Measurements from ENCODE around the gene ZNF155.
A peak's percentile ranks its signal among the peaks of the same experiment; 100 is the strongest.

The ZNF155 gene

GRCh38 chr19:44005973-44006372 is 22.0 kb downstream of the ZNF155 start:
- DNase-seq, result peak; percentile 95

- DNase-seq, result no peak
Observed at GRCh38 chr19:44007473-44007872, 23.5 kb downstream of the ZNF155 start.

GRCh38 chr19:44010468-44010867 is 26.5 kb downstream of the ZNF155 start:
- no peak for DNase-seq

GRCh38 chr19:44019498-44019897 is 35.5 kb downstream of the ZNF155 start:
- DNase-seq, result no peak

- DNase-seq, result no peak
Observed at GRCh38 chr19:44021221-44021620, 37.2 kb downstream of the ZNF155 start.

GRCh38 chr19:44024900-44025216 is 40.9 kb downstream of the ZNF155 start:
- DNase-seq, result no peak

- peak; percentile 97 for DNase-seq
Observed at GRCh38 chr19:44025217-44025936, 41.4 kb downstream of the ZNF155 start, which contains the start of gene ZNF222. ZNF222 (plus strand) TSS chr19:44025379; CDS start chr19:44025437, 58 bp downstream.

- no peak for DNase-seq
Observed at GRCh38 chr19:44026622-44027021, 42.6 kb downstream of the ZNF155 start.

- no peak for DNase-seq
Observed at GRCh38 chr19:44032001-44032610, 48.1 kb downstream of the ZNF155 start.

- DNase-seq, result no peak
Observed at GRCh38 chr19:44042147-44042546, 58.2 kb downstream of the ZNF155 start.

Measured in MV-4-11 (cell line).